GM23248 (cell line): ENCODE results near the gene MYO15A.

Experiments
- EZH2 ChIP-seq: fragments of 200-600 bp; sonication (generic); IDR thresholded peaks from 2 replicates; pipeline ENCODE4 v1.6.1; 2018; ENCODE audit warnings: antibody characterized with exemption, mild to moderate bottlenecking; ENCODE audit not compliant: insufficient read depth, poor library complexity, severe bottlenecking
- EZH2phosphoT487 ChIP-seq: fragments of 200-600 bp; sonication (generic); IDR thresholded peaks from 2 replicates; pipeline ENCODE4 v1.6.1; 2018; ENCODE audit warnings: antibody characterized with exemption, moderate library complexity, mild to moderate bottlenecking, low read depth; ENCODE audit not compliant: insufficient read depth

- TF ChIP-seq EZH2 (no peak), EZH2phosphoT487 (no peak)
Measured at GRCh38 chr17:18100616-18101015, 7.9 kb upstream of the MYO15A start.
